Stomach (tissue), 4 donors: ENCODE results near the gene REP15.

Experiments used
- CTCF ChIP-seq, 7 experiments: fragments of 450-650 bp in 4 of 7; fragments of 200-600 bp in 3 of 7; sonication (generic) in 3 of 7; IDR thresholded peaks; one replicate each; pipeline ENCODE4 v1.5.1; 2016 to 2019; ENCODE audit warnings: antibody characterized with exemption in 7 of 7, control low read depth in 2 of 7, mild to moderate bottlenecking in 1 of 7
- POLR2AphosphoS5 ChIP-seq, 3 donors: sonication (generic); formaldehyde crosslinking; IDR thresholded peaks; one replicate each; pipeline ENCODE4 v1.6.1; 2016; ENCODE audit warnings: antibody characterized with exemption in 3 of 3

GRCh38 chr12:27689558-27690180, 6.6 kb upstream of the REP15 start:
- TF ChIP-seq CTCF (IDR thresholded peaks at IDR 0.05) (no peak), POLR2AphosphoS5 (IDR thresholded peaks at IDR 0.05) (no peak)
